HL-60 (cell line): Measurements from ENCODE around the gene CFAP299.

Source experiments
- DNase-seq, 2 experiments: peaks; one replicate each; pipeline ENCODE4 v3.0.0-alpha.2; 2010 to 2020; ENCODE audit warnings: low read depth in 1 of 2, low spot score in 1 of 2
- H3K27ac ChIP-seq: fragments of 250-450 bp; sonication (Bioruptor Pico); replicated peaks from 2 replicates; pipeline ENCODE4 v1.5.1; 2020; ENCODE audit warnings: mild to moderate bottlenecking, moderate library complexity
- H3K27me3 ChIP-seq: fragments of 250-450 bp; sonication (Bioruptor Pico); 2 replicates; pipeline ENCODE4 v1.5.1; 2021; ENCODE audit warnings: mild to moderate bottlenecking, moderate library complexity; ENCODE audit not compliant: insufficient read depth, poor library complexity, severe bottlenecking
- H3K4me3 ChIP-seq: replicated peaks from 2 replicates; pipeline ENCODE4 v1.5.1; 2011; ENCODE audit warnings: mild to moderate bottlenecking, control low read depth, low read length; ENCODE audit not compliant: insufficient read depth
- GABPA ChIP-seq: IDR thresholded peaks from 2 replicates; pipeline ENCODE4 v1.6.1; 2012; ENCODE audit warnings: low read depth
- POLR2AphosphoS5 ChIP-seq: IDR thresholded peaks from 2 replicates; pipeline ENCODE4 v1.6.1; 2012; ENCODE audit warnings: low read depth
- REST ChIP-seq: IDR thresholded peaks from 2 replicates; pipeline ENCODE4 v1.6.1; 2012; ENCODE audit warnings: low read depth; ENCODE audit not compliant: insufficient replicate concordance
- SPI1 ChIP-seq: IDR thresholded peaks from 2 replicates; pipeline ENCODE4 v1.6.1; 2012; ENCODE audit warnings: low read depth, mild to moderate bottlenecking, borderline replicate concordance
- TF ChIP-seq, protein P1 (sequence below): IDR thresholded peaks from one replicate; pipeline ENCODE4 v1.5.1; 2011; ENCODE audit warnings: low read length, control low read depth, inconsistent platforms; ENCODE audit not compliant: insufficient read depth

Gene CFAP299

DNA sequence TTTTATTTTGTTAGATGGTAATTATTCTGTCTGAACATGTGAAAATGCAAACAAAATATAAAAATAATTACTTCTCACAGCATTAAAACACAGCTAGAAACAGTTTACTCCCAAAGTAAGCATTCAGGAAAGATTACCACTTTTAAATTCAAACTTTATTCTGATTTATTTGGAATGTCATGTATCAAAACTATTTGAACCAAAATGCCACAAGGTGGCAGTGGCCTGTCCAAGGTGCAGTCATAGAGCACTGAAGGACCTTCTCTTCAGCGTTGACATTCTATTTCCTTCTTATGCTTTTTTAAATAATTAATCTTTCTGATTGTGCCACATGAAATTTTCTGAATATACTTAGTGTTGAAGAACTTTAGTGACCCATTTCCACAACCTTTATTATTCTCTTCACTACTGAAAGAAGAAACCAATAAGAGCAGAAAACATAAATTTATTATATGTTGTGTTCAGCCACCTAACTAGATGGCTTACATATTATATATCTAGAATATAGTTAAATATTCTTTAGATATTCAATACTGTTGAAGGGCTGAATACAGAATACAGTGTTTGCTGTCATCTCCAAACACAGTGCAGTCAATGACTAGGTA, 283.6 kb downstream of the CFAP299 start:
- no peak for DNase-seq
- Histone ChIP-seq H3K27ac (no peak overlapping the region), H3K4me3 (no peak overlapping the region), H3K27me3 (no peaks in the 10 kb centered on the region)
- TF ChIP-seq POLR2AphosphoS5, result no peak
- TF ChIP-seq, protein P1, sequence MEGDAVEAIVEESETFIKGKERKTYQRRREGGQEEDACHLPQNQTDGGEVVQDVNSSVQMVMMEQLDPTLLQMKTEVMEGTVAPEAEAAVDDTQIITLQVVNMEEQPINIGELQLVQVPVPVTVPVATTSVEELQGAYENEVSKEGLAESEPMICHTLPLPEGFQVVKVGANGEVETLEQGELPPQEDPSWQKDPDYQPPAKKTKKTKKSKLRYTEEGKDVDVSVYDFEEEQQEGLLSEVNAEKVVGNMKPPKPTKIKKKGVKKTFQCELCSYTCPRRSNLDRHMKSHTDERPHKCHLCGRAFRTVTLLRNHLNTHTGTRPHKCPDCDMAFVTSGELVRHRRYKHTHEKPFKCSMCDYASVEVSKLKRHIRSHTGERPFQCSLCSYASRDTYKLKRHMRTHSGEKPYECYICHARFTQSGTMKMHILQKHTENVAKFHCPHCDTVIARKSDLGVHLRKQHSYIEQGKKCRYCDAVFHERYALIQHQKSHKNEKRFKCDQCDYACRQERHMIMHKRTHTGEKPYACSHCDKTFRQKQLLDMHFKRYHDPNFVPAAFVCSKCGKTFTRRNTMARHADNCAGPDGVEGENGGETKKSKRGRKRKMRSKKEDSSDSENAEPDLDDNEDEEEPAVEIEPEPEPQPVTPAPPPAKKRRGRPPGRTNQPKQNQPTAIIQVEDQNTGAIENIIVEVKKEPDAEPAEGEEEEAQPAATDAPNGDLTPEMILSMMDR, result no peak
- no peak for TF ChIP-seq SPI1
- no peak for TF ChIP-seq GABPA
- no peak for TF ChIP-seq REST

DNA sequence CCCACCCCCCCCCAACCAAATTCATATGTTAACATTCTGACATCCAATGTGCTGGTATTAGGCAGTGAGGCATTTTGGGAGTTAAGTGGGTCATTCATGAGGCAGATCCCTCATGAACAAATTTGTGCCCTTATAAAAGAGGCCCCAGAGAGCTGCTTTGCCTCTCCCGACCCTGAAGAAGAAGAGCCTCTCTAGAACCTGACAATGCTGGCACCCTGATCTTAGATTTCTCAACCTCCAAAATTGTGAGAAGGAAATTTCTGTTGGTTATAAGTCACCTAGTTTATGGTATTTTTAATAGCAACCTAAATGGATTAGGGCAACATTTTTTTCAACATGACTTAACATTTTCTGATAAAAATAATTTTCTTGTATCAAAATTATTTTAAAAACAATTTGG, 296.3 kb downstream of the CFAP299 start:
- no peak for DNase-seq
- TF ChIP-seq SPI1, result no peak
- no peak for TF ChIP-seq REST
- no peak for TF ChIP-seq GABPA
- TF ChIP-seq POLR2AphosphoS5, result no peak
- TF ChIP-seq, protein P1, result no peak
- Histone ChIP-seq H3K27me3 (no peaks in the 10 kb centered on the region), H3K27ac (no peak overlapping the region), H3K4me3 (no peak overlapping the region)

- H3K27me3 ChIP-seq, result no peaks in the 10 kb centered on the region
- no peak for DNase-seq
- no peak overlapping the region for H3K27ac ChIP-seq
- TF ChIP-seq POLR2AphosphoS5, result no peak
- no peak for TF ChIP-seq REST
- TF ChIP-seq SPI1, result no peak
- TF ChIP-seq, protein P1, result no peak
- no peak for TF ChIP-seq GABPA
- H3K4me3 ChIP-seq, result no peak overlapping the region
Observed at GRCh38 chr4:80637190-80637589, 301.7 kb downstream of the CFAP299 start.
